Hepatocyte (in vitro differentiated cells): Measurements from ENCODE around the gene COQ2.

ENCODE experiments used
- CTCF ChIP-seq: fragments of 200-600 bp; sonication (generic); IDR thresholded peaks from 2 replicates; pipeline ENCODE4 v1.5.1; 2016; ENCODE audit warnings: antibody characterized with exemption, mild to moderate bottlenecking; ENCODE audit not compliant: poor library complexity
- EZH2 ChIP-seq: fragments of 200-600 bp; sonication (generic); IDR thresholded peaks from 2 replicates; pipeline ENCODE4 v1.6.1; 2016; ENCODE audit warnings: antibody characterized with exemption, mild to moderate bottlenecking, borderline replicate concordance
- EZH2phosphoT487 ChIP-seq: fragments of 200-600 bp; sonication (generic); IDR thresholded peaks from one replicate; pipeline ENCODE4 v1.6.1; 2018; ENCODE audit warnings: antibody characterized with exemption, mild to moderate bottlenecking, low read depth, moderate library complexity; ENCODE audit not compliant: unreplicated experiment, severe bottlenecking

GRCh38 chr4:83229791-83230190 is 54.8 kb downstream of the COQ2 start:
- no peak for TF ChIP-seq CTCF
- TF ChIP-seq EZH2 = no peak
- TF ChIP-seq EZH2phosphoT487 = no peak
